A549 (cell line): ENCODE measurements around the gene C1QTNF3. TPM values are rescaled to one million over a fixed set of nuclear protein-coding genes. Genes with fewer than 3 reads are reported as not detected.
A peak's percentile ranks its signal among the peaks of the same experiment; 100 is the strongest.

ENCODE experiments used
- ATAC-seq, 2 experiments: fragments of 200-7000 bp in 1 of 2; fragments of >200 bp in 1 of 2; cut with Nextera tagmentation in 1 of 2; cut with Tn5 transposase in 1 of 2; 3 replicates each; pipeline versions ENCODE4 v1.8.0 to v1.9.1; 2018 to 2020; ENCODE audit warnings: mild to moderate bottlenecking in 1 of 2, moderate library complexity in 1 of 2
- CTCF ChIA-PET: fragments of 300-600 bp; sonication (Branson Sonifier 250); formaldehyde crosslinking; extraction: SDS; loops from one replicate; lab custom pipeline; 2021; ENCODE audit warnings: antibody characterized with exemption, inconsistent platforms; lab: Yijun Ruan, JAX
- POLR2A ChIA-PET: fragments of 350-600 bp; formaldehyde crosslinking; extraction: SDS; loops from one replicate; lab custom pipeline; 2021; ENCODE audit warnings: antibody characterized with exemption, inconsistent platforms; lab: Yijun Ruan, JAX
- DNase-seq, 2 experiments: peaks; one replicate each; pipeline versions ENCODE4 v3.0.0 to v3.0.0-alpha.2; 2011 to 2016; ENCODE audit warnings: low read depth in 1 of 2, low spot score in 1 of 2
- FAIRE-seq: peaks from 2 replicates; lab custom pipeline; 2011; peaks lifted over from hg19 to GRCh38; lab: Jason Lieb, UNC
- H3K27ac ChIP-seq, 2 experiments: fragments of >200 bp; sonication (Bioruptor Twin); formaldehyde crosslinking; 3 replicates each; pipeline ENCODE4 v1.5.1; 2016 to 2017
- H3K4me1 ChIP-seq: fragments of >200 bp; sonication (Bioruptor Twin); formaldehyde crosslinking; 3 replicates; pipeline ENCODE4 v1.6.1; 2016
- H3K4me2 ChIP-seq: fragments of >200 bp; sonication (Bioruptor Twin); formaldehyde crosslinking; 3 replicates; pipeline ENCODE4 v1.6.1; 2016
- H3K4me3 ChIP-seq: fragments of >200 bp; sonication (Bioruptor Twin); formaldehyde crosslinking; 3 replicates; pipeline ENCODE4 v1.5.1; 2016
- H3K9me3 ChIP-seq: fragments of >200 bp; sonication (Bioruptor Twin); formaldehyde crosslinking; 3 replicates; pipeline ENCODE4 v1.6.1; 2016
- CBX8 ChIP-seq: fragments of 200-600 bp; sonication (generic); IDR thresholded peaks from 2 replicates; pipeline ENCODE4 v1.6.1; 2016
- CHD4 ChIP-seq: fragments of 200-600 bp; sonication (generic); IDR thresholded peaks from 2 replicates; pipeline ENCODE4 v1.6.1; 2016; ENCODE audit warnings: antibody characterized with exemption, mild to moderate bottlenecking, borderline replicate concordance
- CTCF ChIP-seq: fragments of >200 bp; sonication (Bioruptor Twin); formaldehyde crosslinking; IDR thresholded peaks from 3 replicates; pipeline ENCODE4 v1.5.1; 2016
- HMGXB4 ChIP-seq: fragments of 250-450 bp; sonication (Bioruptor Pico); IDR thresholded peaks from 2 replicates; pipeline ENCODE4 v1.5.0; 2021; ENCODE audit warnings: mild to moderate bottlenecking, moderate library complexity, borderline replicate concordance
- JUN ChIP-seq, 2 experiments: fragments of >200 bp; sonication (Bioruptor Twin); formaldehyde crosslinking; IDR thresholded peaks; 2 replicates in 1 of 2; 3 replicates in 1 of 2; pipeline ENCODE4 v1.6.1; 2016 to 2017
- JUNB ChIP-seq: fragments of >200 bp; sonication (Bioruptor Twin); formaldehyde crosslinking; IDR thresholded peaks from 2 replicates; pipeline ENCODE4 v1.6.1; 2016
- KDM1A ChIP-seq: fragments of 200-600 bp; sonication (generic); IDR thresholded peaks from 2 replicates; pipeline ENCODE4 v1.6.1; 2016; ENCODE audit warnings: low read depth, mild to moderate bottlenecking
- KDM5A ChIP-seq: fragments of 200-600 bp; sonication (generic); IDR thresholded peaks from 2 replicates; pipeline ENCODE4 v1.6.1; 2016; ENCODE audit warnings: antibody characterized with exemption, mild to moderate bottlenecking
- MYC ChIP-seq: IDR thresholded peaks from 2 replicates; pipeline ENCODE4 v1.6.1; 2012; ENCODE audit warnings: mild to moderate bottlenecking, inconsistent platforms, low read length, improper control_type of control experiment, borderline replicate concordance
- PBX3 ChIP-seq: IDR thresholded peaks from 2 replicates; pipeline ENCODE4 v1.6.1; 2012
- POLR2AphosphoS2 ChIP-seq: conservative IDR thresholded peaks from 2 replicates; pipeline ENCODE4 v1.6.1; 2012; ENCODE audit warnings: low read length, improper control_type of control experiment, inconsistent platforms
- RAD21 ChIP-seq, 2 experiments: fragments of >200 bp in 1 of 2; sonication (Bioruptor Twin) in 1 of 2; formaldehyde crosslinking in 1 of 2; IDR thresholded peaks in 1 of 2; conservative IDR thresholded peaks in 1 of 2; 2 replicates in 1 of 2; 3 replicates in 1 of 2; pipeline ENCODE4 v1.6.1; 2012 to 2018; ENCODE audit warnings: inconsistent platforms in 1 of 2
- RCOR1 ChIP-seq: fragments of 150-350 bp; IDR thresholded peaks from 2 replicates; pipeline ENCODE4 v1.6.1; 2014; ENCODE audit warnings: antibody characterized with exemption, low read length, low read depth
- RFX5 ChIP-seq: fragments of 450-650 bp; IDR thresholded peaks from 2 replicates; pipeline ENCODE4 v1.7.1; 2014; ENCODE audit warnings: antibody characterized with exemption, mild to moderate bottlenecking, moderate library complexity
- SMC3 ChIP-seq: fragments of >200 bp; sonication (Bioruptor Twin); formaldehyde crosslinking; IDR thresholded peaks from 3 replicates; pipeline ENCODE4 v1.6.1; 2018; ENCODE audit warnings: inconsistent platforms
- TFCP2L1 ChIP-seq: fragments of 250-450 bp; sonication (Bioruptor Pico); IDR thresholded peaks from 2 replicates; pipeline ENCODE4 v1.5.0; 2021; ENCODE audit warnings: mild to moderate bottlenecking
- USF2 ChIP-seq: fragments of 450-650 bp; IDR thresholded peaks from 2 replicates; pipeline ENCODE4 v1.6.1; 2014; ENCODE audit warnings: antibody characterized with exemption
- WGBS: methylation state at CpG from one replicate; pipeline ENCODE4 v1.1.6; 2017; ENCODE audit errors: missing lambda C conversion rate; 5-methylcytosine and 5-hydroxymethylcytosine counted together
- polyA plus RNA-seq, 4 experiments: library from polyadenylated mRNA; depleted of rRNA in 3 of 4; stranded (reverse); fragments of >200 nt; fragmentation: RNase III in 1 of 4; extraction: RNeasy Plus Mini Kit Qiagen cat#74134 plus additional on column Dnase treatment in 1 of 4; gene quantifications; 2 replicates in 3 of 4; 3 replicates in 1 of 4; pipeline ENCODE4 v1.2.3, GENCODE V29; 2011 to 2017
- small RNA-seq, 6 experiments: library from RNA; depleted of rRNA; stranded (forward); fragments of <200 nt; gene quantifications; one replicate each; pipeline ENCODE3, GENCODE V24; 2012

Gene C1QTNF3
- polyA plus RNA-seq, 2 of the 4 experiments (the other 2 are of a cell fraction): 0.26 to 1.4 TPM

- FAIRE-seq (no peak), DNase-seq (peak; percentile 44 to 58), ATAC-seq (peak; percentile 97)
- Histone ChIP-seq H3K27ac (no peak overlapping the region), H3K4me3 (no peak overlapping the region), H3K9me3 (no peaks in the 10 kb centered on the region), H3K4me2 (no peak overlapping the region), H3K4me1 (no peaks in the 10 kb centered on the region)
- 41% methylated on average over 10 of the region's 10 CpGs for WGBS
- TF ChIP-seq CTCF: peak; percentile 64
- no peak for TF ChIP-seq TFCP2L1
- peak; percentile 60 for TF ChIP-seq SMC3
- peak; percentile 80 to 88 for TF ChIP-seq RAD21 (conservative IDR thresholded peaks at IDR 0.05 in 1 of 2, IDR thresholded peaks at IDR 0.05 in 1 of 2)
- TF ChIP-seq KDM5A: no peak
- CTCF ChIA-PET: interaction anchor here (0.5 to 3.6 kb wide), 57 partner anchors 9 to 694 kb away, joined by 3 to 37 read pairs (median 4); partner anchors contain the start of genes ADAMTS12 and TARS1
- POLR2A ChIA-PET: interaction anchor here (1.1 kb wide), 1 partner anchor 529 kb away, joined by 5 read pairs; the partner anchor contains the start of gene TARS1
Measured at GRCh38 chr5:33969572-33970452, 73.2 kb downstream of the C1QTNF3 start.

GRCh38 chr5:33968211-33969005 is 74.6 kb downstream of the C1QTNF3 start:
- no peak for FAIRE-seq
- Histone ChIP-seq H3K4me3 (no peak overlapping the region), H3K4me1 (no peaks in the 10 kb centered on the region), H3K9me3 (no peaks in the 10 kb centered on the region), H3K27ac (no peak overlapping the region), H3K4me2 (no peak overlapping the region)
- ATAC-seq: no peak
- POLR2A ChIA-PET: no interaction called here
- CTCF ChIA-PET: interaction anchor here (1.0 to 3.6 kb wide), 11 partner anchors 7 to 534 kb away, joined by 3 to 37 read pairs (median 8); no protein-coding TSS in a partner anchor
- DNase-seq: no peak
- TF ChIP-seq KDM5A (no peak), RFX5 (no peak), JUNB (no peak), HMGXB4 (CRISPR knock-in tag) (no peak), KDM1A (no peak), CBX8 (no peak), MYC (no peak), TFCP2L1 (no peak), USF2 (no peak), POLR2AphosphoS2 (no peak), CHD4 (no peak), JUN (IDR thresholded peaks at IDR 0.05) (no peak), PBX3 (no peak), RCOR1 (no peak)
- 70% methylated on average over 3 of the region's 3 CpGs for WGBS

Small RNAs within 50 kb of the gene (small RNA-seq; reads per million reads assigned to genes)
- 0 reads per million in 6 experiments for gene AC139783.1

Other genes with a start within 250 kb of the C1QTNF3 start
- gene ADAMTS12, start 151.2 kb downstream of the C1QTNF3 start, polyA plus RNA-seq (2011; rRNA removed): 5.9 and 6.8 TPM in 2 replicates
- 4.8 to 6.8 TPM (median 5.4 TPM) in 3 replicates for gene ADAMTS12, start 151.2 kb downstream of the C1QTNF3 start, polyA plus RNA-seq (2017; fragmentation: RNase III; extraction: RNeasy Plus Mini Kit Qiagen cat#74134 plus additional on column Dnase treatment)
- gene RXFP3, start 106.8 kb downstream of the C1QTNF3 start, polyA plus RNA-seq (2011; rRNA removed): not detected in 2 replicates
- not detected in 3 replicates for gene RXFP3, start 106.8 kb downstream of the C1QTNF3 start, polyA plus RNA-seq (2017; fragmentation: RNase III; extraction: RNeasy Plus Mini Kit Qiagen cat#74134 plus additional on column Dnase treatment)
- gene SLC45A2, start 58.5 kb downstream of the C1QTNF3 start, polyA plus RNA-seq (2011; rRNA removed): not detected in 2 replicates
- not detected in 3 replicates for gene SLC45A2, start 58.5 kb downstream of the C1QTNF3 start, polyA plus RNA-seq (2017; fragmentation: RNase III; extraction: RNeasy Plus Mini Kit Qiagen cat#74134 plus additional on column Dnase treatment)
- gene AMACR, start 35.2 kb downstream of the C1QTNF3 start, polyA plus RNA-seq (2011; rRNA removed): 22.1 and 30.1 TPM in 2 replicates
- gene AMACR, start 35.2 kb downstream of the C1QTNF3 start, polyA plus RNA-seq (2017; fragmentation: RNase III; extraction: RNeasy Plus Mini Kit Qiagen cat#74134 plus additional on column Dnase treatment): 16.7 to 21.1 TPM (median 19.6 TPM) in 3 replicates